ENCODE data around the gene RGS9BP.

DNA sequence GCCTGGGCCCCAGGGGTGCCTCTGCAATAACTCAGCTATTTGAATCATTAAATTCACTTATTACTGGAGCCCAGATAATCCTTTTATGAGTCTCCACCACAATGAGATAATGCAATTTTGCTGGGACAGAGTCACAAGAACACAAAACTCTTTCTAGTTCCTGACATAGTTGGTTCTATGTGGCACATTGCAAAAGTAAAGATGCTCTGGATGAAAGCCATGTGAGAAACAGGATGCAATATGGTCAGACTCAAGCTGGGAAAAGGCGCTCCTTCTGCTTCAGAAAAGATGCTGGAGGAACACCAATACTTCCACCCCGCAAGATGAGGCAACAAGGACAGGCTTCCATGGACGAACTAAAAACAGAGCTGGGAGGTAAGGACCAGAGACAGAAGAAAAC, 6.3 kb upstream of the RGS9BP start:
- TF ChIP-seq POLR2A (IDR thresholded peaks at IDR 0.05) (no peak), POLR2AphosphoS5 (IDR thresholded peaks at IDR 0.05) (no peak)
- TF ChIP-seq, protein P1, sequence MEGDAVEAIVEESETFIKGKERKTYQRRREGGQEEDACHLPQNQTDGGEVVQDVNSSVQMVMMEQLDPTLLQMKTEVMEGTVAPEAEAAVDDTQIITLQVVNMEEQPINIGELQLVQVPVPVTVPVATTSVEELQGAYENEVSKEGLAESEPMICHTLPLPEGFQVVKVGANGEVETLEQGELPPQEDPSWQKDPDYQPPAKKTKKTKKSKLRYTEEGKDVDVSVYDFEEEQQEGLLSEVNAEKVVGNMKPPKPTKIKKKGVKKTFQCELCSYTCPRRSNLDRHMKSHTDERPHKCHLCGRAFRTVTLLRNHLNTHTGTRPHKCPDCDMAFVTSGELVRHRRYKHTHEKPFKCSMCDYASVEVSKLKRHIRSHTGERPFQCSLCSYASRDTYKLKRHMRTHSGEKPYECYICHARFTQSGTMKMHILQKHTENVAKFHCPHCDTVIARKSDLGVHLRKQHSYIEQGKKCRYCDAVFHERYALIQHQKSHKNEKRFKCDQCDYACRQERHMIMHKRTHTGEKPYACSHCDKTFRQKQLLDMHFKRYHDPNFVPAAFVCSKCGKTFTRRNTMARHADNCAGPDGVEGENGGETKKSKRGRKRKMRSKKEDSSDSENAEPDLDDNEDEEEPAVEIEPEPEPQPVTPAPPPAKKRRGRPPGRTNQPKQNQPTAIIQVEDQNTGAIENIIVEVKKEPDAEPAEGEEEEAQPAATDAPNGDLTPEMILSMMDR (IDR thresholded peaks at IDR 0.05): no peak

Measured in gastroesophageal sphincter (tissue), 3 donors.